Measurements from ENCODE around the gene CERS3. TPM values are rescaled to one million over a fixed set of nuclear protein-coding genes. Genes with fewer than 3 reads are reported as not detected.

The CERS3 gene
- total and polyA plus RNA-seq, 4 donors, result not detected

DNA sequence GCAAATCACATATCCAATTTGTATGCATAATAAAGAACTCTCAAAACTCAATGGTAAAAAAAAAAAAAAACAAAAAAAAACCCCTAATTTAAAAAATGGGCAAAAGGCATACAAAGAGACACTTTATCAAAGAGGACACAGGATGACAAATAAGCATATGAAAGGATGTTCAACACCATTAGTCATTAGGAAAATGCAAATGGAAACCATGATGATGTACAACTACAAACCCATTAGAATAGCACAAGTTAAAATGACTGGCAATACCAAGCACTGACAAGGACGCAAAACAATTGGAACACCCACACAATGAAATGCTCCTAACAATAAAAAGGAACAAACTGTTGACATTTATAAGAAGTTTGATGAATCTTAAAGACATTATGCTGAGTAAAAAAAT lies 123.6 kb downstream of the CERS3 start:
- H3K27me3 ChIP-seq (ENCODE audit: control insufficient read depth in 4 of 4, insufficient read depth in 4 of 4, low read length in 3 of 4), result peaks cover 0 to under 1% (median 0%) of the 10 kb centered on the region in 4 donors
- 92% methylated on average over 1 of the region's 1 CpG for WGBS
- no peak for TF ChIP-seq SP1 (IDR thresholded peaks at IDR 0.05)
- no peak for TF ChIP-seq NR2F2 (IDR thresholded peaks at IDR 0.05)
- no peak for TF ChIP-seq EGR1 (IDR thresholded peaks at IDR 0.05; ENCODE audit: low read depth in 2 of 2)
- no peak for TF ChIP-seq TAF1 (conservative IDR thresholded peaks at IDR 0.05)
- no peak for TF ChIP-seq CTCF (IDR thresholded peaks at IDR 0.05; ENCODE audit: low read depth, low read length, missing input control)
- TF ChIP-seq, protein P1, sequence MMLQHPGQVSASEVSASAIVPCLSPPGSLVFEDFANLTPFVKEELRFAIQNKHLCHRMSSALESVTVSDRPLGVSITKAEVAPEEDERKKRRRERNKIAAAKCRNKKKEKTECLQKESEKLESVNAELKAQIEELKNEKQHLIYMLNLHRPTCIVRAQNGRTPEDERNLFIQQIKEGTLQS (IDR thresholded peaks at IDR 0.05), result no peak
- TF ChIP-seq, protein P2, sequence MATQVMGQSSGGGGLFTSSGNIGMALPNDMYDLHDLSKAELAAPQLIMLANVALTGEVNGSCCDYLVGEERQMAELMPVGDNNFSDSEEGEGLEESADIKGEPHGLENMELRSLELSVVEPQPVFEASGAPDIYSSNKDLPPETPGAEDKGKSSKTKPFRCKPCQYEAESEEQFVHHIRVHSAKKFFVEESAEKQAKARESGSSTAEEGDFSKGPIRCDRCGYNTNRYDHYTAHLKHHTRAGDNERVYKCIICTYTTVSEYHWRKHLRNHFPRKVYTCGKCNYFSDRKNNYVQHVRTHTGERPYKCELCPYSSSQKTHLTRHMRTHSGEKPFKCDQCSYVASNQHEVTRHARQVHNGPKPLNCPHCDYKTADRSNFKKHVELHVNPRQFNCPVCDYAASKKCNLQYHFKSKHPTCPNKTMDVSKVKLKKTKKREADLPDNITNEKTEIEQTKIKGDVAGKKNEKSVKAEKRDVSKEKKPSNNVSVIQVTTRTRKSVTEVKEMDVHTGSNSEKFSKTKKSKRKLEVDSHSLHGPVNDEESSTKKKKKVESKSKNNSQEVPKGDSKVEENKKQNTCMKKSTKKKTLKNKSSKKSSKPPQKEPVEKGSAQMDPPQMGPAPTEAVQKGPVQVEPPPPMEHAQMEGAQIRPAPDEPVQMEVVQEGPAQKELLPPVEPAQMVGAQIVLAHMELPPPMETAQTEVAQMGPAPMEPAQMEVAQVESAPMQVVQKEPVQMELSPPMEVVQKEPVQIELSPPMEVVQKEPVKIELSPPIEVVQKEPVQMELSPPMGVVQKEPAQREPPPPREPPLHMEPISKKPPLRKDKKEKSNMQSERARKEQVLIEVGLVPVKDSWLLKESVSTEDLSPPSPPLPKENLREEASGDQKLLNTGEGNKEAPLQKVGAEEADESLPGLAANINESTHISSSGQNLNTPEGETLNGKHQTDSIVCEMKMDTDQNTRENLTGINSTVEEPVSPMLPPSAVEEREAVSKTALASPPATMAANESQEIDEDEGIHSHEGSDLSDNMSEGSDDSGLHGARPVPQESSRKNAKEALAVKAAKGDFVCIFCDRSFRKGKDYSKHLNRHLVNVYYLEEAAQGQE (IDR thresholded peaks at IDR 0.05), result no peak
- TF ChIP-seq HNF4A (conservative IDR thresholded peaks at IDR 0.05), result no peak
- no peak for TF ChIP-seq FOXA1 (IDR thresholded peaks at IDR 0.05)
- no peak for TF ChIP-seq RXRA (IDR thresholded peaks at IDR 0.05)
- no peak for TF ChIP-seq FOXA2 (IDR thresholded peaks at IDR 0.05)
- TF ChIP-seq GABPA (IDR thresholded peaks at IDR 0.05 in 1 of 2, conservative IDR thresholded peaks at IDR 0.05 in 1 of 2), result no peak
- no peak for TF ChIP-seq YY1 (IDR thresholded peaks at IDR 0.05)
- no peak for TF ChIP-seq MAX (IDR thresholded peaks at IDR 0.05)
- TF ChIP-seq ZBTB33 (IDR thresholded peaks at IDR 0.05), result no peak
- TF ChIP-seq JUND (IDR thresholded peaks at IDR 0.05), result no peak

GRCh38 chr15:100400996-100401395 lies 127.8 kb downstream of the CERS3 start:
- H3K27me3 ChIP-seq (ENCODE audit: control insufficient read depth in 4 of 4, insufficient read depth in 4 of 4, low read length in 3 of 4), result peaks cover 0 to 6% (median 0%) of the 10 kb centered on the region in 4 donors
- peaks cover 0 to 2% (median 0%) of the 10 kb centered on the region in 4 donors for H3K9me3 ChIP-seq (ENCODE audit: control insufficient read depth in 4 of 4, low read length in 3 of 4)
- no peaks in the 10 kb centered on the region for H3K4me1 ChIP-seq (ENCODE audit: control insufficient read depth in 4 of 4, insufficient read depth in 4 of 4, low read length in 3 of 4)
- no peak overlapping the region for H3K9ac ChIP-seq (ENCODE audit: low read depth in 1 of 2, low read length in 2 of 2)
- 84% methylated on average over 6 of the region's 6 CpGs for WGBS
- H3K27ac ChIP-seq (ENCODE audit: low read depth in 1 of 2, low read length in 2 of 2), result no peak overlapping the region
- H3K4me3 ChIP-seq (ENCODE audit: low read depth in 1 of 3, low read length in 3 of 3), result no peak overlapping the region
- H3K36me3 ChIP-seq (ENCODE audit: control insufficient read depth in 4 of 4, insufficient read depth in 3 of 4, low read depth in 1 of 4, low read length in 3 of 4), result no peaks in the 10 kb centered on the region
- no peak for DNase-seq (ENCODE audit: low spot score)
- TF ChIP-seq RXRA (IDR thresholded peaks at IDR 0.05), result no peak
- no peak for TF ChIP-seq SP1 (IDR thresholded peaks at IDR 0.05)
- no peak for TF ChIP-seq HNF4G (IDR thresholded peaks at IDR 0.05)
- no peak for TF ChIP-seq ZBTB33 (IDR thresholded peaks at IDR 0.05)
- TF ChIP-seq YY1 (IDR thresholded peaks at IDR 0.05), result no peak
- TF ChIP-seq, protein P2 (IDR thresholded peaks at IDR 0.05), result no peak
- no peak for TF ChIP-seq FOXA1 (IDR thresholded peaks at IDR 0.05)
- TF ChIP-seq MAX (IDR thresholded peaks at IDR 0.05), result no peak
- TF ChIP-seq FOXA2 (IDR thresholded peaks at IDR 0.05), result no peak
- TF ChIP-seq HNF4A (conservative IDR thresholded peaks at IDR 0.05), result no peak
- TF ChIP-seq JUND (IDR thresholded peaks at IDR 0.05), result no peak
- TF ChIP-seq EGR1 (IDR thresholded peaks at IDR 0.05; ENCODE audit: low read depth in 2 of 2), result no peak
- no peak for TF ChIP-seq RAD21 (IDR thresholded peaks at IDR 0.05)

More for the DNA sequence above, 123.6 kb downstream of the CERS3 start:
- H3K4me1 ChIP-seq (ENCODE audit: control insufficient read depth in 4 of 4, insufficient read depth in 4 of 4, low read length in 3 of 4), result no peaks in the 10 kb centered on the region
- DNase-seq (ENCODE audit: low spot score), result no peak
- H3K27ac ChIP-seq (ENCODE audit: low read depth in 1 of 2, low read length in 2 of 2), result no peak overlapping the region
- H3K9ac ChIP-seq (ENCODE audit: low read depth in 1 of 2, low read length in 2 of 2), result no peak overlapping the region
- no peaks in the 10 kb centered on the region for H3K36me3 ChIP-seq (ENCODE audit: control insufficient read depth in 4 of 4, insufficient read depth in 3 of 4, low read depth in 1 of 4, low read length in 3 of 4)
- H3K4me3 ChIP-seq (ENCODE audit: low read depth in 1 of 3, low read length in 3 of 3), result no peak overlapping the region
- peaks cover 0 to 2% (median 0%) of the 10 kb centered on the region in 4 donors for H3K9me3 ChIP-seq (ENCODE audit: control insufficient read depth in 4 of 4, low read length in 3 of 4)

All from liver (tissue), 9 donors.